GM19328 (cell line): Measurements from ENCODE around the gene GNPTG.

Experiments used
- ATAC-seq: cut with Tn5 transposase; IDR thresholded peaks from one replicate; pipeline ENCODE4 v1.9.1; 2021; ENCODE audit warnings: mild to moderate bottlenecking, moderate library complexity; ENCODE audit not compliant: unreplicated experiment

GNPTG gene

DNA sequence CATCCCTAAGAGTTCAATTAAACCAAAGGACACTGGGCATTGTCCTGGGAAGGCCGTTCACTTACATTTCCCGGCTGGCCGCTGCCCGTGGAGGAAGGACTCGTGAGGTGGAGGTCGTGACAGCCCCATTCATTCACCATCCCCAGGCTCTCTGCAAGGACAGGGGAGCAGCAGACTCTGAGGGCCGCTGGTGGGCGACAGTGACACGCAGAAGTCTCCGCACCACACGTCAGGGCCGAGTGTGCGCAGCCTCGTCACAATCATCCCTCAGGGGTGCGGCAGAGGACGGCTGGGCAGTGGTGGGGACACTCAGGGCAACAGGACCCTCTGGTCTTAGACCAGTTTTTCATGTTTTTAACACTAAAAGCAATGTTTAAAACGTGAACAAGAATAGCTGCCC is 41.1 kb downstream of the GNPTG start:
- no peak for ATAC-seq

DNA sequence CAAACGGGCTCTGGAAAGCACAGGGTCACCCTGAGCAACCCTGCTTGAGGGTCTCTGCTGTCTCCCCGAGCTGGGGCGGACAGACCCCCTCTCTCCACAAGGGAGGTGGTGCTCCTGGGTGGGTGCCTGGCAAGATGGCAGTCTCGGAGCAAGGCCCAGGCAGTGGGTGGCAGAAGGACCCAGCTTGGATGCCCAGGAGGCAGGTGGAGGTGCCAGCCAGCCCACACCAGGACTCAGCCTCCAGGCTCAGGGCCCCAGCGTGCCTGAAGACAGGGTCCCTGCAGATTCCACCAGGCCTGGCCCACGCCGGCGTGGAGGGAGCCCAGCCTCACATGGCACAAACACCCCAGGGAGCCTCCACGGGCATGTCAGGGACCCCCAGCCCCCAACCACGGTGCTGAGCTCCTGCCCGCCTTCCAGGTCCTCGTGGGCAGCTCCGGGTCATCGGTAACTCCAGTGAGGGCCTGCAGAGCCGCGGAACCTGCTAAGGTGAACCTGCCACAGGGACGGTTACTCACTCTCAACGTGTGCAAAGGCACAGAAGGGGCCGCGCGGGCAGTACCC is 42.0 kb downstream of the GNPTG start:
- ATAC-seq: no peak

DNA sequence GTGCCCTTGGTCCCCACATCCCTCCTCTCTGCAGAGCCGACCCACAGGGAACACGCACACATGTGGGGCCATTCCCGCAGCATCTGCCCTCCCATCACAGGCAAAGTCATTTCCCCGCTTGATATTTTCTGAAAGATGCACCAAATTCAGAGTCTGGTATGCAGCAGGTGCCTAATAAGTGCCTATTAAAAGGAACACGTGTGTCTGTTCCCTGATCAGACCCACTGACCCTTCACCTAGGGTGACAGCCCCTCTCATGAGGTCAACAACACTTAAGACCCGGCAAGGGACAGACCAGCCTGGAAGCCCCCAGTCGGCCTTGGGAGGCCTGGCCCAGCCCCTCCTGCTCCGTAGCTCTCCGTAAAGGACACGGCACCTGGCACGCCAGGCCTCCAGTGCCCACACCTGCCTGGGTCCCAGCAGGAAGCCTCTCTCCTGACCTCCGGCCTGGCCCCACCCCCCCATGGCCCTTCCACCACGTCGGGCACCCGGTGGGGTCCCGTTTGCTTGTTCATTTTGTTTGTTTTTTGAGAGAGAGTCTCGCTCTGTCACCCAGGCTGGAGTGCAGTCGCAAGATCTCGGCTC is 42.7 kb downstream of the GNPTG start:
- ATAC-seq: no peak

GRCh38 chr16:1395444-1396031 is 43.8 kb downstream of the GNPTG start:
- ATAC-seq: no peak

DNA sequence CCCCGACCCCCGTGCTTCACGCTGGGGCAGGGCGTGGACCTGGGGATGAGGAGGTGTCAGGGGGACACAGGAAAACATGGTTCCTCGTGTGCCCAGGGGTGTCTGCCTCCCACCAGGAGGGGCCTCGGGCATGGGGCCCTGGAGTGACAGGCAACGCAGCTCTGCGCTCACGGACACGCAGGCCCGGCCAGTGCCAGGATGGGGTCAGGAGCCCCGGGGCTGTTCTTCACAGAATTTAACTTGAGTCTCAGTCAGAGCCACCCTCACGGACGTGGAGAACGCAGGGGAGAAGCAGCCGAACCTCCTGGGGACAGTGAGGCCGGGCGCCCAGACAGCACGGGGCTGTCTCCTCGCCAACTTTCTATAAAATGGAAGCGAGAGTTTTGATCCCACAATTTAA is 46.0 kb downstream of the GNPTG start:
- ATAC-seq: no peak

GRCh38 chr16:1398351-1398750 is 46.6 kb downstream of the GNPTG start:
- no peak for ATAC-seq

DNA sequence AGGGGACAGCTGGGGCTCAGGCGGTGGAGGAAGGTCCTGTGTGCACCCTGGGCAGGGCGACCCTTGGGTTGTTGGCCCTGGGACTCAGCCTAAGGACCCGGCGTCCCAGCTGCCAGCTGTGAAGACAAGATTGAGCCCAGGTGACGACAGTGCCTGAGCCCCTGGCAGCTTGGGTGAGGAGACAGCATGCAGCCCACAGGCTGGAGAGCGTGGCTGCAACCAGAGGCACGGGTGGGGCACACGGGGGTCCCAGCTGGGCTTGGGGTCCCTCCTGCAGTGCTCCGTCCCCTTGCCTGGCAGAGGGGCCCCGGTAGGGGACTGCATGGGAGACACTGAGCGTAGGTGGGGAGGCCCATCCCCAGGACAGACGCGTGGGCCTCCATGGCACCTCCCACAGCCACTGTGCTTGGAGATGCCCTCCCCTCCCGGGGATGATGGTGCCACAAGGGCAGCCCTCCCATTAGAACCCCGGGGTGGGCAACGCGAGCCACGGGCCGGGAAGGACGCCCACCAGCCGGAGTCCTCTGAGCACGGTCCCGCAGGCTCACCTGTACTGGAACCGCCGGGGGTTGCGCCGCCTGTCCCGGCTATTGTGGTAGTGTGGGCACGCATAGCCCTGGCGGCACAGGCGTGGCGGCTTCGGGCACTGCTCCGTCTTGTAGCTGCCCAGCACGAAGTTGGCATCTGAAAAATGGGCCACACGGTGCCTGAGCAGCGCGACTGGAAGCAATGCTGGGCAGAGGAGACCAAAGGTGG is 47.3 kb downstream of the GNPTG start:
- ATAC-seq: no peak

DNA sequence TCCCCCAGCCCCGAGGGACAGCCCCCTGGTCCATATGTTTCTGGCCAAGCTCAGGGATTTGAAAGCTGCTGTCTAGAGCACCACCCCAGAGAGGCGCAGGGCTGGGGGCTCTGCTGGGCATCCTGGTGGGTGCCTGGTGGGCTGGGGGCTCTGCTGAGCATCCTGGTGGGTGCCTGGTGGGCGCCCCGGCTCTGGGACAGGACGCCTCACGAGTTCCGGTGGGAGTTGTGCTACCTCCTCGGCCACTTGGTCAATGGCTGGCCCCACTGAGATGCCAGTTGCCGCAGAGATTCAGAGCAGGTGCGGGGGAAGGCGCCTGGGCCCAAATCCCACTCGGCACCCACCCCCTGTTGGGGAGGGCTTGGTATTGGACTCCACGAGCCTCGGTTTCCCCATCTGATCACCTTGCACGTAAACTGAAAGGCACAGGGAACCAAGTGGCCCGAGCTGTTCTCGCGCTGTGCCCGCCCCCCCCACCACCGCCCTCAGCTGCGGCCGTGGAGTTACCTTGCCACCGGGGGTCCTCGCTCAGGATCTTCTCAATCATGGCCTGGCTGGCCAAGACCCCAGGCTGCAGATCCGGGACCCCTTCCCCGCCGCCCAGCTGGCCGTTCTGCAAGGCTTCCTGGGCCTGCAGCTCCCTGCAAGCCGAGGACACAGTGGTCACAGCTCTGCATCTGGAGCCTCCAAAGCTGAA is 49.5 kb downstream of the GNPTG start:
- no peak for ATAC-seq

GRCh38 chr16:1401758-1402154 is 50.0 kb downstream of the GNPTG start:
- ATAC-seq: no peak

- no peak for ATAC-seq
Measured at GRCh38 chr16:1403036-1403435, 51.3 kb downstream of the GNPTG start.

DNA sequence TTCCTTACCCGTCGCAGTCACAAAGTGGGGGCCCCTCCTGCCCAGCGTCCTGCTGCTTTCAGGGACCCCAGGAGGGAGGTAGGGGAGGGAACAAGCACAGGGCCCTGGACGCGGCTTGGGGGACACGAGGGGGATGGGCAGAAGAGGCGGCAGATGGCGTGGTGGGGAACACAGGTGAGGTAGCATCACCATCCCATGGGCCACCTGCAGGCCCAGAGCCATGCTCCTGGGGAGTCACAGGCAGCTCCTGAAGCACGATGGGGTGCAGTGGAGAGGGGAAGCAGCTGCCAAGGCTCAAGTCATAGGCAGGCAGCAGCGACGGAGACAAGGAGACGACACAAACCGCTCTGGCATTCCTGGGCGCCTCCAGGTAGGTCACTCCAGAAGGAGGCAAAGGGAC is 52.0 kb downstream of the GNPTG start:
- no peak for ATAC-seq

DNA sequence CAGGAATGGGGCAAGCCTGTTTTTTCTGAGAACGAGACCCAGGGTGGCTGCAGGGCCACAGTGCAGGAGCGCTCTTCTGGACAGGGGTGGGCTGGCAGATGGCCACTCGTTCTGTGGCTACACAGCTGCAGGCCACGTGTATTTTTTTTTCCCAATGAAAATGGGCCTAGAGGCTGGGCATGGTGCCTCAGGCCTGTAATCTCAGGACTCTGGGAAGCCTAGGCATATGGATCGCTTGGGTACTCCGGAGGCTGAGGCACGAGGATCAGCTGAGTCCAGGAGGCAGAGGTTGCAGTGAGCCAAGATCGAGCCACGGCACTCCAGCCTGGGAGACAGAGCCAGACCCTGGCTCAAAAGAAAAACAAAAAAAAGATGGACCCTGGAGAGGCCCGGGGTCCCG is 56.0 kb downstream of the GNPTG start:
- no peak for ATAC-seq

GRCh38 chr16:1408171-1408837 is 56.6 kb downstream of the GNPTG start:
- peak; percentile 87 for ATAC-seq

DNA sequence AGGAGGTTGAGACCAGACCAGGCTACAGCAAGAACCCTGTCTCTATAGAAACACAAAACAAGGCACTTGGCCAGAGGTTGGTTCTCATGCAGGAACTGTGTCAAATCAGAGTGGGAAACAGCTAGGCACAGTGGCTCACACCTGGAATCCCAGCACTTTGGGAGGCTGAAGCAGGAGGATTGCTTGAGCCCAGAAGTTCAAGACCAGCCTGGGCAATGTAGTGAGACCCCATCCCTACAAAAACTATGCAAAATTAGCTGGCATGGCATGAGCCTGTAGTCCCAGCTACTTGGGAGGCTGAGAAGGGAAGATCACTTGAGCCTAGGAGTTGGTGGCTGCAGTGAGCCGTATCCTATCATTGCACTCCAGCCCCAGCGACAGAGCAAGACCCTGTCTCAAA is 61.1 kb downstream of the GNPTG start:
- no peak for ATAC-seq
